Smooth muscle cell of the brain vasculature (primary cell): ENCODE data around the gene ZBTB32.

Experiments
- DNase-seq: peaks from one replicate; pipeline ENCODE4 v3.0.0-alpha.2; 2012; ENCODE audit warnings: low read depth, low spot score

The ZBTB32 gene

DNA sequence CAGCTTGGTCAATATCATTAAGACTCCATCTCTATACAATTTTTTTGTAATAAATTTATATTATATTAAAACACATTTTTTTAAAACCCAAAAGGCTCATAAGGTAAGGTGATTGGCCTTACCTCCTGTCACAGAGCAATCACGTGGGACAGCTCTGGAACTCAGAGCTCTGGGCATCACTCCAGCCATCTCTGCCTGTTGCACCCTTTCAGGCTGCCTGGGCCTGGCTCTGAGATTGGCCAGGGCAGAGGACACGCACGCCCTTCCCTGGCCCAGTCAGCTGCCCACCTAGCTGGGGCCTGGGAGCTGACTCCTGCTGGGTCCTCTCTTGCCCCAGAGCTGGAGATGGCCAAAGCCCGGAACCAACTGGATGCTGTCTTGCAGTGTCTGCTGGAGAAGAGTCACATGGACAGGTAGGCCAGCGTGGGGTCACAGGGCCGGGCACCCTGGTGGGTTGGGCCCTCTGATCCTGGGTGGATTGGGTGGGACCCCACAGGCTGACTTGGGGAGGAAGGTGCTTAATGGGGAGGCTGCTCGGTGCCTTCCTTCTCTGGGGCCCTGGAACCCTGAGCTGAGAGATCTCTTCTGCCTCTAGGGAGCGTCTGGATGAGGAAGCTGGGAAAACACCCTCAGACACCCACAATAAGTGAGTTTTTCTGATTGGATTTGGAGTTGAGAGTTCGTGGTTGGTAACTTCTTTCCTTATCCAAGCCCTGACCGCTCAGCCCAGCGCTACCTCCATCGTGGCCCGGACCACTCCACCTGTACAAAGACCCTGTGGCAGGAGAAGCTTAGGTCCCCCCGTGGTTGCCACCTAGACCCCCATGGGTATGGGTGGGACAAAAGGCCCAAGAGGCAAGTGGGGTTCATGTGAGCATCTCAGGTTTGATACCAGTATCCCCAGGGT, 47.7 kb downstream of the ZBTB32 start:
- no peak for DNase-seq

DNA sequence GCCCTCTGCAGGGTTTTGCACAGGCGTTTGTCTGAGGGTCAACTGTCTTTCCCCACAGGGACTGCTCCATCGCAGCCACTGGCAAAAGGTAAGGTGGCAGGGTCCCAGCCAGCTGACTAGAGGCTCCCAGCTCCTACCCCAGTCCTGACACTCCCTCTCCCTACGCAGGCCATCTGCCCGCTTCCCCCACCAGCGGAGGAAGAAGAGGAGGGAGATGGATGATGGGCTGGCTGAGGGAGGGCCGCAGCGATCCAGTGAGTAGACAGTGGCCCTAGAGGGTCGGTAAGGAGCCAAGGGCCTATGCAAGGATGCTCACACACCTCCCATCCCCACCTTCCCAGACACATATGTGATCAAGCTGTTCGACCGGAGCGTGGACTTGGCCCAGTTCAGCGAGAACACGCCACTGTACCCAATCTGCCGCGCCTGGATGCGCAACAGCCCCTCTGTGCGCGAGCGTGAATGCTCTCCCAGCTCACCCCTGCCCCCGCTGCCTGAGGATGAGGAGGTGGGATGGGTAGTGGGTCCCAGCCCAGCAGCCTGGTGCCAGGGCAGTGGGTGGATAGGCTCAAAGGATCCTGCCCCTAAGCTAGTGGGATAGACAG, 48.5 kb downstream of the ZBTB32 start:
- no peak for DNase-seq

DNA sequence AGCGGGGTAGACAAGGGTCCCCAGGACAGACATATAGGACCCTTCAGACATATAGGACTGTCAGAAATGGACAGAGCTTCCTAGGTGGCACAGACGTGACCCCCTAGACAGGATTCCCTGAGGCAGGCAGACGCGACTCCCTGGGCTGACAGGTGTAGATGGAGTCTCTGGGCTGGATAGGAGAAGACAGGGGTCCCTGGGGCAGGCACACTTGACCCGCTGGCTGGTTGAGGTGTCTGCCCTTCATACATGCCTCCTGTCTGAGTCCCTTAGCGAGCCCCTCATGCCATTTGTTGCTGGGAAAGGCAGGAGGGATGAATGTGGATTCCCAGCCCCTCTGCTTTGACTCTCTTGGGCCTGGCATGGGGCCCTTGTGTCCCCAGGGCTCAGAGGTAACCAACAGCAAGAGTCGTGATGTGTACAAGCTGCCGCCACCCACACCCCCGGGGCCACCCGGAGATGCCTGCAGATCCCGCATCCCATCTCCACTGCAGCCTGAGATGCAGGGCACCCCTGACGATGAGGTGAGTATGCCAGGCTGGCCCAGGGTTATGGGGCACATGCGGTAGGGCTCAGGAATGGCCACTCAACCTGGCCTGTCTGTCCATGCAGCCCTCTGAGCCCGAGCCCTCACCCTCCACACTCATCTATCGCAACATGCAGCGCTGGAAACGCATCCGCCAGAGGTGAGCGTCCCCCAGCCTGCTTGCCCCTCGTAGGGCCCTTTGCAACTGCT, 49.4 kb downstream of the ZBTB32 start:
- no peak for DNase-seq

DNA sequence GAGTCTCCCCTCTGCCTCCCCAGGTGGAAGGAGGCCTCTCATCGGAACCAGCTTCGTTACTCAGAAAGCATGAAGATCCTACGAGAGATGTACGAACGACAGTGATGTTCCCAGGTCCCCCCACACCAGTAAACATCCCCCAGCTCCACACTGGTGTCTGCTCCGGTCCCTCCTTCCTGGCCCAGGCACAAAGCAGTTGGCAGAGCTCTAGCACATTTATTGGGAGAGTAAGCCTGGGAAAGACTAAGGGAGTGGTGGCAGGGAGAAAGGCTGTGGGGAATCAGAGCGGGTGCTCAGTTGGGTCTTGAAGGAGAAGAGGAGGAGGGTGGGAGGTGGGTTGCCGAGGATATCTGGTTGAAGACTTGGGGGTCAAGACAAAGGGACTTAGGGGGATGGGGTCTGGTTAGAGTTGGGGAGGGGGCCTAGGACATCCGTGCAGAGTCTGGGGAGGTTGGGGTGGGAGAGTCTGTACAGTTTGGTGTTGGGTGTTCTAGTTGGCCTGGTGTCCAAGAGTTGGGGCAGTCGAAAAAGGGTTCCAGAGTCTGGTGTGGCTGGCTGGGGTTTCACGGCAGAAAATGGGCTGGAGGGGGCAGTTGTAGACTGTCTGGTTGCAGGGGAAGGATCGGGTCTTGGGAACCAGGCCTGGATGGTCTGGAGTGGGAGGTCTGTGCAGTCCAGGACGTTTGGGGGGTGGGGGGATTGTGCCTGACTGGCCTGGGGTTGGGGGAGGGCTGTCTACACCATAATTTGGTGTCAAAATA, 50.2 kb downstream of the ZBTB32 start:
- no peak for DNase-seq

DNA sequence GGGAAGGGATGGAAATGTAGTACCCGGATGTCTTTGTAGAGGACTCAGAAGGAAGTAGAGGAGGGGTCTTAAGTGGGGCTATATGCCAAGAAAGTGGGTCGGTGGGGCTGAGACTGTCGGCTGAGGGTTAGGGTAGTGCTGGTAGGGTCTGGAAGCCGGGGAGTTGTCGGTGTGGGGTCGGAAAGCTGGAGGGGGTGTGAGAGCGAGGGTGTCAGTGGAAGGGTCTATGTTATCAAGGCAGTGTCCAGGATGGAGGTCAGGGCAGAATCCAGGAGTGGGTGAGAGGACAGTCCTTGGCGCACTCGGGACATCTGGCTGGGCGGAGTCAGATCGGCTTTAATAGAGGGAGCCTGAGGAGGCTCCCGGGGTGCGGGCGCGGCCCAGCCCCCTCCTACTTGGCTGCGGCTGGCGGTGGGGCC, 50.8 kb downstream of the ZBTB32 start:
- DNase-seq = no peak

DNA sequence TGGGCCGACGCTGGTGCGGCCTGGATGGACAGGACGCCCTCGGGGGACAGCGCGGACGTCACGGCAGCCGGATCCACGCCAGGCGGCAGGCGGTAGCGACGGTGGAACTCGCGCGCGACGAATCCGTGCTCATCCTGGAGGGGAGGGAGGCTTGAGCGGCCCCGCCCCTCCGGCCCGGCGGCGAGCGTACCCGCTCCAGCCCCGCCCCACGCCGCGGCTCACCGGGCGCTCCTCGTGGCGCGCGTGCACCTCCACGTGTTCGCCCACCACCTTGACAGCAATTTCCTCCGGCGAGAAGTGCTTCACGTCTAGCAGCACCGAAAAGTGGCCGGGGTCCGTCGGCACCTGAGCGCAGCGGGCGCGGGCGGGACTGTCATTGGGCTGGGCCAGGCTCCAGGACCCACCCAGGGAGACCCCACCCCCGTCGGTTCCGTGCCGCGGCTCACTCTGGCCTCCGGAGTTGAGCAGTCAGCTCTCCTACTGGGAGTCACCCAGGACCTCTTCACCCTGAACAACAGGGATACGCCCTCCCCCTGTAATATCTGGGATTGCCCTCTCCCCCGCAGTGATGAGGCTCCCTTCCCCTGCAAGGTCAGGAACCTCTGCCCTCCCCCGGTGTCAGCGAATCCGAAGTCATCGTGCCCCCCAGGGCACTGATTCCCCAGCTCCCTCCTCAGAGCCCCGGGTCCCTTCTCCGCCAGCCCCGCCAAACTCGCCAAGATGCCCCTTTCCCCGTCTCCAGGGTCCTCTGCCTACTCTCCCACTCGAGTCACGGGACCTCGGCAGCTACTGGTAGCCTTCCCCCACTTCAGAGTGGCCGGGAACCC, 51.4 kb downstream of the ZBTB32 start:
- no peak for DNase-seq

DNA sequence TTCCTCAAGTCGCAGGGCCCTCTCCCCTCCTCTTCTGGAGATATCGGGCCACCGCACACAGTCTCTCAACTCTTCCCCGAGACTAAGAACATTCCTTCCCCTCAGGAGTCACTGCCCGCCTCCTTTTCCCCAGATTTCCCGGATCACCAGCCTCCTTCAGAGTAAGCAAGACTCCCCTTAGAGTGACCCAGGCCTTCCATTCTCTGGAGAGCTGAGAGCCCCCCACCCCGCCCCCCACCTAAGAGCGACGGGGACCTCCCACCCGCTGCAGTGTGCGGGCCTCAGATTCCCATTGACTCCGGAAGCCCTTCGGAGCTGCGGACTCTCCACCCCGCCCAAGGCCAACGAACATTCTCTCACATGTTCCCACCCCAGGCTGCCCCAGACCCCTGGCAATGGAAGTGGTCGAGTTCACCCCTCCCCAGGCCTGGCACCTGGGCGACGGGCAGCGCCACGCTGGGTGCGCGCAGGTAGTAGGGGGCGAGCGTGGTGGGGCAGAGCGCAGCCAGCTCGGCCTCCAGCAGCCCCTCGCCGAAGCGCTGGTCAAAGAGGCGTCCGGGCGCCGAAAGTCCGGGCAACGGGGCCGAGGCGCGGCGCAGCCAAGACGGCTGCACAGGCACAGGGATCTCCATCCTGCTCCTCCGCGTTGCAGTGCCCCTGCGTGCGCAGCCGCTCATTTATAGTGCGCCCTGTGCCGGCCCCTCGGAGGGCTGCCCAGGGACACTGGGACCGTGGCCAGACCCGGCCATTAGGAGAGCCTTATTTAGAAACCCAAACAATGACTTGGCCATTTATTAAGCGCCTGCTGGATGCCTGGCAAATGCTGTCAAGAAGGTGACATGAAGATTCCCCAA, 52.2 kb downstream of the ZBTB32 start, which contains the start of gene HSPB6:
HSPB6 (minus strand) TSS at position 653 of the 854 bp plus-strand sequence; CDS start at position 632, 21 bp downstream.
- no peak for DNase-seq

DNA sequence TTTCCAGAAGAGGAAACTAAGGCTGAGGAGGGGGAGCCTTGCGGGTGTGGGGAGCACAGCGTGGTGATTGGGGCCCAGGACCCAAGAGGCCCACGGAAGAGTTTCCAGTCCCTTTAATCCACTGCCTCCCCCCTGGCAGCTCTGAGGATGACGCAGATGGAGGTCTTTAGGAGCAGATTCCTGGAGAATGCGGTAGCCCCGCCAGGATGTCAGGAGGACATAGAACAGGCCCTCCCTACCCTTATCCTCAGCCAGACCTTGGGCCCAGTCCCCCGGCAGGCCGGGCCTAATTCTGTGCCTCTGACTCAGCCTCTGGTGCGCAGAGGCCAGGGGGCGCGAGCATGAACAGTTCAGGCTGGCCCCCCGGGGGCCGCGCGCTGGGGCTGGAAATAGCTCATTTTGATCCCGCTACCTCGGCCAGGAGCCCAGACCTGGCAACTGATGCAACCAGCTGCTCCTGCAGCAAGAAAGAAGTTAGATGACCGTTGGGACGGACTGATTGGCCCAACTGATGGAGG, 52.9 kb downstream of the ZBTB32 start:
- peak; percentile 89 for DNase-seq

DNA sequence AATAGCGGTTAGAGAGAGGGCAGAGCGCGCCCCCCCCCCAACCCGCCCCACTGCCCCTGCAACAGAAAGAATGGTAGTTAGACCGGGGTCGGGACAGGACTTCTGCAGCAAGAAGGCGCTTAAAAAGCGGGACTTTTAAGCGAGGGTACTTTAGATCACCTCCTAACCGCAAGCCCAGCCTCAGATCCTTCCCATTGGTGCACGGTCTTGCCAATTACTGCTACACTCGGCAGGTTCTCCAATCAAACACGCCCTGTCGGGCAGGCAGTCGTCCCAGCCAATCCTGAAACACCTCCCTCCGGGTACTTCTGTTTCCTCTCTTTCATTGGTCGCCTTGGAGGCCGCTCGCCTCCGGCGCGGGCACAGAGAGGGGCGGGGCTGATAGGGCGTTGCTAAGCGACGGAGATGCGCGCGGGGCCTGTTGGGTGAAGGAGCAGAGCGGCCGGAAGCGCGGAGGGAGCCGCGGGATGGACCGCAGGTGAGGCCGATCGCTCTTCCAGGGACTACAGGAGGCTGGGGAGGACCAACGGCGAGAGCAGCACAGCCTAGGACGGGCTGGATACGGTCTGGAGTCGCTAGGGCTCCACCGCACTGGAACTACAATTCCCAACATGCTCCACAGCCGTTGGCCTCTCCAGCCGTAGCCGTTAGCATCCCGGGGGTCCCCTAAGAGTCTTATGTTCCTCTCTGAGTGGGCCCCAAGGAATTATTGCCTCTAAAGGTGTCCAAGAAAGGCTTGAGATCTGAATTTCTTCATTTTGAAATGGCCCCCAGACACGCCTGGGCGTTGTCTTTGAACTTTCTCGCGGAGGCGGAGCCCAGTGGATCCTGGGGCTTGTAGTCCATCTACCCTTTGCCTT, 53.6 kb downstream of the ZBTB32 start, which contains the start of gene PROSER3:
PROSER3 (plus strand) TSS at position 428 of the 860 bp plus-strand sequence; CDS start at position 468, 40 bp downstream.
- peak; percentile 97 for DNase-seq

DNA sequence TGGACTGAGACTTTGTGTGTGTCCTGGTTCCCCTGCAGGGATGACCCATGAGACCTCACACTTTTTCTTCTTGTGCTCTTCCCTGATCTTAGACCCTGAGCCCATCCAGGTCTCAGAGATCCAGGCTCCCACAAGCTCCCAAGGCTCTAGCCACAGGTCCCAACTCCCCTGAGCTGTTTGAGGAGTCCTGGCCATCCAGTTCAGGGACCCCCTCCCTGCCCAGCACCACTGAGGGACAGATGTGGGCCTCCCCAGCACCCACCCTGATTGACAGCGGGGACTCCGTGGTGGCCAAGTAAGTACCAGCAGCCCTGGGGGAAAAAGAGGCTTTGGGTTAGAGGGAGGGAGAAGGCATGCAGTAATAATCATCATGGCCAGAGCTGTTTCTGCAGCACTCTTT, 55.3 kb downstream of the ZBTB32 start:
- DNase-seq = no peak

DNA sequence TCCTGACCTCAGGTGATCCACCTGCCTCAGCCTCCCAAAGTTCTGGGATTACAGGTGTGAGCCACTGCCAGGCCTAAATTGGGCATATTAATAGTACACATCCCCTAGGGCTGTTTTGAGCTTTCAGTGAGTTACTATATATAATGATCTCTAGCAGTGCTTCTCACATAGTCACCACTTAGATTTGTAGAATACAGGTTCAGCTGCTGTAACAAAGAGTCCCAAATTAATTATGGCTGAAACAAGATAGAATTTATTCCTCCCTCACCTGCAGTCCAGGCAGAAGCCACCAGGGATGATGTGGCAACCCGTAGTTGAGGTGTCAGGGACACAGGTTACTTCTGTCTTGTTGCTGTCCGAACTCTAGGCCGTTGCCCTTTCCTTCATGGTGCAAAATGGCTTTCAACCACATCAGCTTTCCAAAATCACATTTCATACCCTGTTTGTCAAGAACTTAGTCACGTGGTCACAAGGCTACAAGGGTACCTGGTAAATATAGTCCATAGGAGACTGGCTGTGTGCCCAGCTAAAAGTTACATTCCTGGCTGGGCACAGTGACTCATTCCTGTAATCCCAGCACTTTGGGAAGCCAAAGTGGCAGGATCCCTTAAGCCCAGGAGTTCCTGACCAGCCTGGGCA, 56.5 kb downstream of the ZBTB32 start:
- no peak for DNase-seq

DNA sequence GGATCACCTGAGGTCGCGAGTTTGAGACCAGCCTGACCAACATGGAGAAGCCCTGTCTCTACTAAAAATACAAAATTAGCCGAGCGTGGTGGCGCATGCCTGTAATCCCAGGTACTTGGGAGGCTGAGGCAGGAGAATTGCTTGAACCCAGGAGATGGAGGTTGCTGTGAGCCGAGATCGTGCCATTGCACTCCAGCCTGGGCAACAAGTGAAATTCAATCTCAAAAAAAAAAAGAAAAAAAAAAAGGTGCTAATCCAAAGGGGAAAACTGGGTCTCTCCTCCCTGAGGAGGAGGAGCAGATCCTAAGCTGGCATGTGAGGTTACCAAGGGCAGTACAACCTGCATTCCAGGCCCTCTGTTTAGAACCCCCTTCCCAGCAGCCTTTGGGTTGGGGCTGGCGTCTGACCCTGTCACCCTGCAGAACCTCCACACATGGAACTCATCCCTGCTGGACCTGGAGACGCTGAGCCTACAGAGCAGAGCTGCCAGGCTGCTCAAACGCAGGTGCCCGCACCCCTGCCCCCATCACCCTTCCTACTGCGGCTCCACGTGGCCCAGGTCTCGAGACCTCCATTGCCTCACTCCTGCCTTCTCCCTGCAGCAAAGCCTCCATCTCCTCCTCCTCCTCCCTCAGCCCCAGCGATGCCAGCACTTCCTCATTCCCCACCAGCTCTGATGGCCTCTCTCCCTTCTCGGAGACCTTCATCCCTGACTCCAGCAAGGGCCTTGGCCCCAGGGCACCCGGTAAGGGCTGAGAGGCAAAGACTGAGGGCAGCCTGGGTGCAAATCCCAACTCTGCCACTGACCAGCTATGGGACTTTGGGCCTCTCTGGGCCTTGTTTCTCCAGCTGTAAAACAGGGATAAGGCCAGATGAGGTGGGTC, 60.3 kb downstream of the ZBTB32 start:
- DNase-seq = no peak
